ENCODE data around the gene ANK3. TPM values are rescaled to one million over a fixed set of nuclear protein-coding genes. Genes with fewer than 3 reads are reported as not detected.

Gene ANK3
- total RNA-seq, 1 experiment from 2014 or later: 69.6 TPM

- TF ChIP-seq, protein P1, sequence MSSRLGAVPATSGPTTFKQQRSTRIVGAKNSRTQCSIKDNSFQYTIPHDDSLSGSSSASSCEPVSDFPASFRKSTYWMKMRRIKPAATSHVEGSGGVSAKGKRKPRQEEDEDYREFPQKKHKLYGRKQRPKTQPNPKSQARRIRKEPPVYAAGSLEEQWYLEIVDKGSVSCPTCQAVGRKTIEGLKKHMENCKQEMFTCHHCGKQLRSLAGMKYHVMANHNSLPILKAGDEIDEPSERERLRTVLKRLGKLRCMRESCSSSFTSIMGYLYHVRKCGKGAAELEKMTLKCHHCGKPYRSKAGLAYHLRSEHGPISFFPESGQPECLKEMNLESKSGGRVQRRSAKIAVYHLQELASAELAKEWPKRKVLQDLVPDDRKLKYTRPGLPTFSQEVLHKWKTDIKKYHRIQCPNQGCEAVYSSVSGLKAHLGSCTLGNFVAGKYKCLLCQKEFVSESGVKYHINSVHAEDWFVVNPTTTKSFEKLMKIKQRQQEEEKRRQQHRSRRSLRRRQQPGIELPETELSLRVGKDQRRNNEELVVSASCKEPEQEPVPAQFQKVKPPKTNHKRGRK (CRISPR knock-in tag; IDR thresholded peaks at IDR 0.05; ENCODE audit: borderline replicate concordance): no peak
- TF ChIP-seq, protein P2, sequence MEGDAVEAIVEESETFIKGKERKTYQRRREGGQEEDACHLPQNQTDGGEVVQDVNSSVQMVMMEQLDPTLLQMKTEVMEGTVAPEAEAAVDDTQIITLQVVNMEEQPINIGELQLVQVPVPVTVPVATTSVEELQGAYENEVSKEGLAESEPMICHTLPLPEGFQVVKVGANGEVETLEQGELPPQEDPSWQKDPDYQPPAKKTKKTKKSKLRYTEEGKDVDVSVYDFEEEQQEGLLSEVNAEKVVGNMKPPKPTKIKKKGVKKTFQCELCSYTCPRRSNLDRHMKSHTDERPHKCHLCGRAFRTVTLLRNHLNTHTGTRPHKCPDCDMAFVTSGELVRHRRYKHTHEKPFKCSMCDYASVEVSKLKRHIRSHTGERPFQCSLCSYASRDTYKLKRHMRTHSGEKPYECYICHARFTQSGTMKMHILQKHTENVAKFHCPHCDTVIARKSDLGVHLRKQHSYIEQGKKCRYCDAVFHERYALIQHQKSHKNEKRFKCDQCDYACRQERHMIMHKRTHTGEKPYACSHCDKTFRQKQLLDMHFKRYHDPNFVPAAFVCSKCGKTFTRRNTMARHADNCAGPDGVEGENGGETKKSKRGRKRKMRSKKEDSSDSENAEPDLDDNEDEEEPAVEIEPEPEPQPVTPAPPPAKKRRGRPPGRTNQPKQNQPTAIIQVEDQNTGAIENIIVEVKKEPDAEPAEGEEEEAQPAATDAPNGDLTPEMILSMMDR (IDR thresholded peaks at IDR 0.05): no peak
- TF ChIP-seq ZNF219 (CRISPR knock-in tag; IDR thresholded peaks at IDR 0.05; ENCODE audit: borderline replicate concordance): no peak
Measured at GRCh38 chr10:60335708-60336107, 54.0 kb downstream of the ANK3 start (continued).

GRCh38 chr10:60334991-60335390 lies 54.7 kb downstream of the ANK3 start:
- POLR2A ChIA-PET: no interaction called here
- no peaks in the 10 kb centered on the region for H3K36me3 Mint-ChIP-seq
- H3K9me3 Mint-ChIP-seq: peaks cover 5% of the 10 kb centered on the region; the same call in 1 of the 2 replicates
- H3K4me1 Mint-ChIP-seq: peaks cover 47% of the 10 kb centered on the region
- H3K27me3 Mint-ChIP-seq (ENCODE audit: low read depth): no peaks in the 10 kb centered on the region
- DNase-seq (ENCODE audit: low spot score) (no peak), ATAC-seq (no peak)
- no peak overlapping the region for H3K4me3 Mint-ChIP-seq
- no peak overlapping the region for H3K27ac Mint-ChIP-seq
- CTCF ChIA-PET: interaction anchor here (0.8 to 1.2 kb wide), 8 partner anchors 14 to 195 kb away, joined by 3 to 6 read pairs (median 4); no protein-coding TSS in a partner anchor
- TF ChIP-seq NR3C1 (CRISPR knock-in tag; conservative IDR thresholded peaks at IDR 0.05; ENCODE audit: low read depth): no peak
- TF ChIP-seq MYBL2 (CRISPR knock-in tag; IDR thresholded peaks at IDR 0.05): no peak
- TF ChIP-seq, protein P3, sequence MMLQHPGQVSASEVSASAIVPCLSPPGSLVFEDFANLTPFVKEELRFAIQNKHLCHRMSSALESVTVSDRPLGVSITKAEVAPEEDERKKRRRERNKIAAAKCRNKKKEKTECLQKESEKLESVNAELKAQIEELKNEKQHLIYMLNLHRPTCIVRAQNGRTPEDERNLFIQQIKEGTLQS (CRISPR knock-in tag; conservative IDR thresholded peaks at IDR 0.05): no peak
- TF ChIP-seq ZNF219 (CRISPR knock-in tag; IDR thresholded peaks at IDR 0.05; ENCODE audit: borderline replicate concordance): no peak
- TF ChIP-seq SOX15 (CRISPR knock-in tag; IDR thresholded peaks at IDR 0.05): no peak
- no peak for TF ChIP-seq NFATC4 (CRISPR knock-in tag; IDR thresholded peaks at IDR 0.05)
- TF ChIP-seq, protein P4, sequence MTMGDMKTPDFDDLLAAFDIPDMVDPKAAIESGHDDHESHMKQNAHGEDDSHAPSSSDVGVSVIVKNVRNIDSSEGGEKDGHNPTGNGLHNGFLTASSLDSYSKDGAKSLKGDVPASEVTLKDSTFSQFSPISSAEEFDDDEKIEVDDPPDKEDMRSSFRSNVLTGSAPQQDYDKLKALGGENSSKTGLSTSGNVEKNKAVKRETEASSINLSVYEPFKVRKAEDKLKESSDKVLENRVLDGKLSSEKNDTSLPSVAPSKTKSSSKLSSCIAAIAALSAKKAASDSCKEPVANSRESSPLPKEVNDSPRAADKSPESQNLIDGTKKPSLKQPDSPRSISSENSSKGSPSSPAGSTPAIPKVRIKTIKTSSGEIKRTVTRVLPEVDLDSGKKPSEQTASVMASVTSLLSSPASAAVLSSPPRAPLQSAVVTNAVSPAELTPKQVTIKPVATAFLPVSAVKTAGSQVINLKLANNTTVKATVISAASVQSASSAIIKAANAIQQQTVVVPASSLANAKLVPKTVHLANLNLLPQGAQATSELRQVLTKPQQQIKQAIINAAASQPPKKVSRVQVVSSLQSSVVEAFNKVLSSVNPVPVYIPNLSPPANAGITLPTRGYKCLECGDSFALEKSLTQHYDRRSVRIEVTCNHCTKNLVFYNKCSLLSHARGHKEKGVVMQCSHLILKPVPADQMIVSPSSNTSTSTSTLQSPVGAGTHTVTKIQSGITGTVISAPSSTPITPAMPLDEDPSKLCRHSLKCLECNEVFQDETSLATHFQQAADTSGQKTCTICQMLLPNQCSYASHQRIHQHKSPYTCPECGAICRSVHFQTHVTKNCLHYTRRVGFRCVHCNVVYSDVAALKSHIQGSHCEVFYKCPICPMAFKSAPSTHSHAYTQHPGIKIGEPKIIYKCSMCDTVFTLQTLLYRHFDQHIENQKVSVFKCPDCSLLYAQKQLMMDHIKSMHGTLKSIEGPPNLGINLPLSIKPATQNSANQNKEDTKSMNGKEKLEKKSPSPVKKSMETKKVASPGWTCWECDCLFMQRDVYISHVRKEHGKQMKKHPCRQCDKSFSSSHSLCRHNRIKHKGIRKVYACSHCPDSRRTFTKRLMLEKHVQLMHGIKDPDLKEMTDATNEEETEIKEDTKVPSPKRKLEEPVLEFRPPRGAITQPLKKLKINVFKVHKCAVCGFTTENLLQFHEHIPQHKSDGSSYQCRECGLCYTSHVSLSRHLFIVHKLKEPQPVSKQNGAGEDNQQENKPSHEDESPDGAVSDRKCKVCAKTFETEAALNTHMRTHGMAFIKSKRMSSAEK (CRISPR knock-in tag; IDR thresholded peaks at IDR 0.05; ENCODE audit: borderline replicate concordance): no peak
- TF ChIP-seq JUN (CRISPR knock-in tag; IDR thresholded peaks at IDR 0.05): no peak
- TF ChIP-seq CREM (CRISPR knock-in tag; IDR thresholded peaks at IDR 0.05): no peak
- no peak for TF ChIP-seq ATF6 (CRISPR knock-in tag; IDR thresholded peaks at IDR 0.05)
- no peak for TF ChIP-seq JAZF1 (CRISPR knock-in tag; IDR thresholded peaks at IDR 0.05)
- TF ChIP-seq TEAD1 (CRISPR knock-in tag; IDR thresholded peaks at IDR 0.05): no peak
- TF ChIP-seq OVOL2 (CRISPR knock-in tag; IDR thresholded peaks at IDR 0.05; ENCODE audit: borderline replicate concordance): no peak
- TF ChIP-seq NR2C2 (CRISPR knock-in tag; IDR thresholded peaks at IDR 0.05): no peak
- TF ChIP-seq TP53 (CRISPR knock-in tag; IDR thresholded peaks at IDR 0.05): no peak
- TF ChIP-seq, protein P5, sequence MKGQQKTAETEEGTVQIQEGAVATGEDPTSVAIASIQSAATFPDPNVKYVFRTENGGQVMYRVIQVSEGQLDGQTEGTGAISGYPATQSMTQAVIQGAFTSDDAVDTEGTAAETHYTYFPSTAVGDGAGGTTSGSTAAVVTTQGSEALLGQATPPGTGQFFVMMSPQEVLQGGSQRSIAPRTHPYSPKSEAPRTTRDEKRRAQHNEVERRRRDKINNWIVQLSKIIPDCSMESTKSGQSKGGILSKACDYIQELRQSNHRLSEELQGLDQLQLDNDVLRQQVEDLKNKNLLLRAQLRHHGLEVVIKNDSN (CRISPR knock-in tag; IDR thresholded peaks at IDR 0.05): no peak

Measured in WTC11 (cell line).